Measurements from ENCODE around the gene MORN4.

GRCh38 chr10:97600616-97601015, 32.7 kb downstream of the MORN4 start:
- TF ChIP-seq L3MBTL2 (conservative IDR thresholded peaks at IDR 0.05), result no peak
- no peak for TF ChIP-seq FOXM1 (IDR thresholded peaks at IDR 0.05; ENCODE audit: borderline replicate concordance)
- no peak for TF ChIP-seq SP1 (IDR thresholded peaks at IDR 0.05)
- no peak for TF ChIP-seq FOXK2 (IDR thresholded peaks at IDR 0.05)
- no peak for TF ChIP-seq BHLHE40 (IDR thresholded peaks at IDR 0.05; ENCODE audit: borderline replicate concordance)
- TF ChIP-seq FOXA1 (IDR thresholded peaks at IDR 0.05), result no peak
- TF ChIP-seq ELF4 (IDR thresholded peaks at IDR 0.05), result no peak
- TF ChIP-seq ARNT (IDR thresholded peaks at IDR 0.05), result no peak
- TF ChIP-seq HDGF (IDR thresholded peaks at IDR 0.05; ENCODE audit: borderline replicate concordance), result no peak
- TF ChIP-seq ZNF384 (IDR thresholded peaks at IDR 0.05), result no peak
- no peak for TF ChIP-seq TARDBP (IDR thresholded peaks at IDR 0.05)
- no peak for TF ChIP-seq SUZ12 (IDR thresholded peaks at IDR 0.05)
- no peak for TF ChIP-seq NFRKB (IDR thresholded peaks at IDR 0.05)
- no peak for TF ChIP-seq CTBP1 (IDR thresholded peaks at IDR 0.05; ENCODE audit: borderline replicate concordance)
